ENCODE measurements around the gene ADRB1. TPM values are rescaled to one million over a fixed set of nuclear protein-coding genes. Genes with fewer than 3 reads are reported as not detected.

The ADRB1 gene
- under 1 TPM; 0.57 to 0.88 TPM for total RNA-seq

- CTCF ChIA-PET = no interaction called here
- POLR2A ChIA-PET = interaction anchor here (0.6 kb wide), 1 partner anchor 246 kb away, joined by 4 read pairs; no protein-coding TSS in a partner anchor
Observed at GRCh38 chr10:114043532-114044246, at the start of gene ADRB1. TSS of gene ADRB1 (plus strand) at chr10:114043866. CDS start at chr10:114044133, 267 bp downstream.

GRCh38 chr10:113995201-113995600 is 48.5 kb upstream of the ADRB1 start:
- POLR2A ChIA-PET = no interaction called here
- CTCF ChIA-PET = no interaction called here

GRCh38 chr10:113997428-113997827 is 46.2 kb upstream of the ADRB1 start:
- POLR2A ChIA-PET = no interaction called here
- CTCF ChIA-PET = no interaction called here

- ChIA-PET CTCF (no interaction called here), POLR2A (no interaction called here)
Observed at GRCh38 chr10:113999531-113999930, 44.1 kb upstream of the ADRB1 start.

GRCh38 chr10:114000457-114001010 is 43.1 kb upstream of the ADRB1 start:
- ChIA-PET CTCF (interaction anchor here (0.6 kb wide), 1 partner anchor 698 kb away, joined by 3 read pairs; no protein-coding TSS in a partner anchor), POLR2A (no interaction called here)

- POLR2A ChIA-PET = no interaction called here
- CTCF ChIA-PET = interaction anchor here (0.6 kb wide), 1 partner anchor 281 kb away, joined by 4 read pairs; no protein-coding TSS in a partner anchor
Observed at GRCh38 chr10:114002422-114002821, 41.2 kb upstream of the ADRB1 start.

GRCh38 chr10:114003161-114003941 is 40.3 kb upstream of the ADRB1 start:
- ChIA-PET CTCF (interaction anchor here (0.6 kb wide), 1 partner anchor 282 kb away, joined by 4 read pairs; no protein-coding TSS in a partner anchor), POLR2A (no interaction called here)

- POLR2A ChIA-PET = no interaction called here
- CTCF ChIA-PET = no interaction called here
Observed at GRCh38 chr10:114009281-114009996, 34.2 kb upstream of the ADRB1 start.

GRCh38 chr10:114010316-114010715 is 33.4 kb upstream of the ADRB1 start:
- POLR2A ChIA-PET = no interaction called here
- CTCF ChIA-PET = no interaction called here

GRCh38 chr10:114012650-114013049 is 31.0 kb upstream of the ADRB1 start:
- POLR2A ChIA-PET = no interaction called here

GRCh38 chr10:114015708-114016107 is 28.0 kb upstream of the ADRB1 start:
- POLR2A ChIA-PET = no interaction called here
- CTCF ChIA-PET = no interaction called here

More at GRCh38 chr10:114012650-114013049, 31.0 kb upstream of the ADRB1 start:
- CTCF ChIA-PET = no interaction called here

- CTCF ChIA-PET = no interaction called here
- POLR2A ChIA-PET = no interaction called here
Observed at GRCh38 chr10:114017271-114017670, 26.4 kb upstream of the ADRB1 start.

- ChIA-PET CTCF (no interaction called here), POLR2A (no interaction called here)
Observed at GRCh38 chr10:114017873-114018272, 25.8 kb upstream of the ADRB1 start.

GRCh38 chr10:114019226-114019625 is 24.4 kb upstream of the ADRB1 start:
- CTCF ChIA-PET = no interaction called here
- POLR2A ChIA-PET = no interaction called here

- CTCF ChIA-PET = no interaction called here
- POLR2A ChIA-PET = no interaction called here
Observed at GRCh38 chr10:114021154-114021553, 22.5 kb upstream of the ADRB1 start.

- ChIA-PET CTCF (no interaction called here), POLR2A (no interaction called here)
Observed at GRCh38 chr10:114021717-114022680, 21.7 kb upstream of the ADRB1 start.

GRCh38 chr10:114022766-114023597 is 20.7 kb upstream of the ADRB1 start:
- POLR2A ChIA-PET = no interaction called here
- CTCF ChIA-PET = no interaction called here

GRCh38 chr10:114024876-114025610 is 18.6 kb upstream of the ADRB1 start:
- CTCF ChIA-PET = no interaction called here
- POLR2A ChIA-PET = no interaction called here

All from activated CD8-positive, alpha-beta memory T cell treated with anti-CD3 and anti-CD28 coated beads for 36 hours (primary cell).